Measurements from ENCODE around the gene CACNA1G.

The CACNA1G gene

DNA sequence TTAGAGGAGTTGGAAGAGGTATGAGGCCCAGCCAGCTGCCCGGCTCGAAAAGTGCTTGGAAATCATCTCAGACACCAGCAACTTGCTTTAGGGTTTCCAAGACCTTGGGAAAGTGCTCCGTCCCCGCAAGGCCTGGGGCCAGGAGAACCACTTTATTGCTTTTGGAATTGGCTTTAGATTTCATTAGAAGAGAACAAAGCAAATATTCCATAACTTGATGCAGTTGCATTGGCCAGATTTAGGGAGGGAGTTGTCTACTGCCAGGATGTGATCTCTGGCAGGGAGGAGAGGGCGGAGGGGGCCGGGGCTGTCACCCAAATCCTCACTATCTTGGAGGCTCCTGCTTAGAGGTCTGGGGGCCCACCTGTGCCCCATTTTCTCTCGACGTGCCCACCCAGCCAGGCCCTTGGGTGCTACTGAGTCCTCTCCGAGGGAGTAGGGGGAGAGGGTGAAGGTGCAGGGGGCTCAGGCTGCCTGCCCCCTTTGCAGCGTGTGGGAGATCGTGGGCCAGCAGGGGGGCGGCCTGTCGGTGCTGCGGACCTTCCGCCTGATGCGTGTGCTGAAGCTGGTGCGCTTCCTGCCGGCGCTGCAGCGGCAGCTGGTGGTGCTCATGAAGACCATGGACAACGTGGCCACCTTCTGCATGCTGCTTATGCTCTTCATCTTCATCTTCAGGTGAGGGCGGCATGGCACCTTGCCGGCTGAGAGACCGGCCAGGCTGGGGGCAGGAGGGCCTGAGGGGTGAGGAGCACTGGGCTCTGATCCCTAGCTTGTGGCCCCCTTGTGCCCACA is 30.6 kb downstream of the CACNA1G start:
- DNase-seq = no peak

GRCh38 chr17:50593321-50593720 is 32.8 kb downstream of the CACNA1G start:
- peak; percentile 97 for DNase-seq

DNA sequence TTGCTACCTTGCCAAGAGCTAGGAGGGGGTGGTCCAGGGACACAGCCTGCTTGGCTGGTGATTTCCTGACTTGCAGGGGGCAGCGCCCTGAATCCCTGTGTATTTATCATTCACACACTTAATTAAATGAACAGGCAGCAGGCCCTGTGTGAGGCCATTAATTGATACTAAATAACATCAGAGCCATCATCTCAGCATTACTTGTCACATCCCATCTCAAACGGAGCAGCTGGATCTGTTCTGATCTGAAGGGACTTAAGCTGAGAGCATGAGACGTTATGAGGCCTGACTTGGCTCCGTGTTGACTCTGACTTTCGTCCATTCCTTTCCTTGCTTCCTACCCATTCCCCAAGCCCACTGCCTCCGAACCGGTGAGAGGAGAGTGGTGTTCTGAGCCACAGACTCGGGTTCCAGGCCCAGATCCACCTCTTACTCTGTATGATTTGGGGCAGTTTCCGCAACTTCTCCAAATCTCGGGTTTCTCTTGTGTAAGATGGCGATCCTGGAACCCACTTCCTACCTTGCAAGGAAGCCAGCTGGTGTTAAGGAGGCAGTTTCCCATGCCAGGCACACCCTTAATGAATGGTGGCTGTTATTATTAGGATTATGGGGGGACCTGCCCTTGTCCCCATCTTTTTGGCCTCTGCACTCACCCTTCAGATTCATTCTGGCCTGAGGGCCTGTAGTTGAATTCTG is 33.8 kb downstream of the CACNA1G start:
- DNase-seq = peak; percentile 19

GRCh38 chr17:50594892-50595291 is 34.4 kb downstream of the CACNA1G start:
- DNase-seq = no peak

- DNase-seq = peak; percentile 26
Observed at GRCh38 chr17:50596191-50597037, 35.9 kb downstream of the CACNA1G start.

DNA sequence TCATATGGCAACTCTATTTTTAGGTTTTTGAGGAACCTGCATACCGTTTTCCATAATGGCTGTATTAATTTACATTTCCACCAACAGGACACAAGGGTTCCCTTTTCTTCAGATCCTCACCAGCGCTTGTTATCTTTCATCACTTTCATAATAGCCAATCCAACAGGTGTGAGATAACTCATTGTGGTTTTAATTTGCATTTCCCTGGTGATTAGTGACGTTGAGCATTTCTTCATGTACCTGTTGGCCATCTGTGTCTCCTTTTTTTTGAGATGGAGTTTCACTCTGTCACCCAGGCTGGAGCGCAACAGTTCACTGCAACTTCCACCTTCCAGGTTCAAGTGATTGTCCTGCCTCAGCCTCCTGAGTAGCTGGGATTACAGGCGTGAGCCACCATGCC is 38.0 kb downstream of the CACNA1G start:
- no peak for DNase-seq

- no peak for DNase-seq
Observed at GRCh38 chr17:50599606-50600005, 39.1 kb downstream of the CACNA1G start.

DNA sequence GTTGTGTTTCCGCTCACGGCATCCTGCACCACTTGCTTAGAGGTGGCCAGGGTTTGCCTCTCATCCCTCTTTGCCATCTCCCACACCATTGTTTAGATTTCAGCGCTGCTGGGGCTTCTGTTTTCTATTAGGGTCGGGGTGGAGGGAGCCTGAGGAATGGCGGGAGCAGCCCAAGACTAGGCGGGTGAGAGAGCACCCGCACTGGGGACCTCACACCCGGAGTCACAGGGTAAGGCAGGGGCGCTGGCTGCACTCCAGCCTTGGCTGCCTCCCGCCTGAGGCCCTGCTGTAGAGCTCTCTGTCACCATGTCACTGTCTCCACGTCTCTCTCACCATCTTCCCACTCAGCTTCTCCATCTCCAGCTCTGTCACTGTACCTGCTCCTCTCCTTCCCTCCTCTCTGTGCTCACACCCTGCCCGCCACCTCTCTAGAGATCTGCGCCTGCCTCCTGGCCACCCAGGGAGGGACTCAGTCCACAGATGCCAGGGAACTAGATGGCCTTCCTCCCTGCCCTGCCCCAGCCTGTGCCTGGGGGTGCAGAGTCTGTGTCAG is 41.4 kb downstream of the CACNA1G start:
- no peak for DNase-seq

- DNase-seq = no peak
Observed at GRCh38 chr17:50602836-50603235, 42.3 kb downstream of the CACNA1G start.

DNA sequence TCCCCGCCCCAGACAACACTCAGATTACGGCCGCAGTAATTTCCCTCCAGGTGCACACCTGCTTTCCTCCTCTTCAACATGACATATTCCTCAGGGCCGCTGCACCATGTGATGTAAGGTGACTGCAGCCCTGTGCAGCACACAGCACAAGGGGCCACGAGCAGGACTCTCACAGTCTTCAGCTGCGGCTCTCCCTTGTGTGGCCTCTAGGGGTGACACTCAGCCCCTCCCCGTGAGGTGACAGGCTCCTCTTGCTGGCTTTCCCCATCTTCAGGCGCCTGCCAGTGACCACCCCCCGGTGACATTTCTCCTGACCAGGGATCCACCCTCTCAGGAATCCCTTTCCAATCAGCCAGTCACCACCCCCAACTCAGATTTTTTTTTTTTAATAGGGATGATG is 42.8 kb downstream of the CACNA1G start:
- peak; percentile 88 for DNase-seq

GRCh38 chr17:50604513-50604912 is 44.0 kb downstream of the CACNA1G start:
- peak; percentile 95 for DNase-seq

DNA sequence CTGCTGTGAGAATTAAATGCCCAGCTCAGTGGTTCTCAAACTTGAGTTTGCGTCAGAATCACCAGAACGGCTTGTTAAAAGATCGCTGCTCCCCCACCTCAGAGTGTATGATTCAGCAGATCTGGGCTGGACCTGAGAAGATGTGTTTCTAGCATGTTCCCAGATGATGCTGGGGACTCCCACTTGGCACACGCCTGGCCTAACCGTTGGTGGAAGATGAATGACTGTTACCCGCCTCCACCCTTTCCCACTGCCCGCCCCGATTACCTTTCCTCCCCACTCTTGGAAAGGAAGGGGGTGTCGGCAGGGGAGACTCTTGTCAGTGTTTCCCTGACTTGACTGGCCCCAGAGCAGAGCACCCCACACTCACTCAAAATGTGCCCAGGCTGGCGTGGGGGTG is 44.9 kb downstream of the CACNA1G start:
- DNase-seq = no peak

GRCh38 chr17:50607522-50608175 is 47.1 kb downstream of the CACNA1G start:
- no peak for DNase-seq

DNA sequence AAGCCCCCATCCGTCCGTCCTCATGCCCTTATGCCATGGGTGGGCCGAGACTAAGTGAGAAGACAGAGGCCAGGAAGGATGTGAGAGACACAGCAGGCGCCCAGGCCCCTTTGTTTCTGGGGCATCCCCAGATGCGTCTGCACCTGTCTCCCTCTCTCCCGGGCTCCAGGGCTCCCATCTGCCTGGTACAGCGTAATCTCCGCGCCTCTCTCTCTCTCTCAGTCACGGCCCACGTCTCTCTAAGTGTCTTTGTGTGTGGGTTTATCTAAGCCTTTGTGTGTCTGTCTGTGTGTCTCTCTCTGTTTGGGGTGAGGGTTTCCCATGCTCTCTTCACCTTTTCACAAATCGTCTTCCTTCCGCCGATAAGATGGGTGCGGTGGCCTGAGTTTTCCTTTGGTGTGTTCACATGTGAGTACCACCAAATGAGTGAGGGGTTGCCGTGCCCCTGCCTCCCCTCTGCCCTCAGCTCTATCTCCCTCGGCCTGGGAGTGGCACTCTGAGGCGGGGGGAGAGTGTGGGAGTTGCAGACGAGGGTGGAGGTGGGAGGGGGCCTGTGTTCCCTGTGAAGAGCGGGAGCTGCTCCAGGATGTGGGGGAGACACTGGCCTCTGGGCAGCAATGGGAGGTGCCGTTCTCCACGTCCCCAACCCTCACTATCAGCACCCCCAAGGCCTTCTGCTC is 48.3 kb downstream of the CACNA1G start:
- DNase-seq = peak; percentile 82

GRCh38 chr17:50609380-50610074 is 49.0 kb downstream of the CACNA1G start:
- DNase-seq = peak; percentile 59

GRCh38 chr17:50611634-50612033 is 51.1 kb downstream of the CACNA1G start:
- no peak for DNase-seq

GRCh38 chr17:50612281-50612680 is 51.8 kb downstream of the CACNA1G start:
- no peak for DNase-seq

GRCh38 chr17:50613007-50613992 is 52.8 kb downstream of the CACNA1G start:
- DNase-seq = no peak

DNA sequence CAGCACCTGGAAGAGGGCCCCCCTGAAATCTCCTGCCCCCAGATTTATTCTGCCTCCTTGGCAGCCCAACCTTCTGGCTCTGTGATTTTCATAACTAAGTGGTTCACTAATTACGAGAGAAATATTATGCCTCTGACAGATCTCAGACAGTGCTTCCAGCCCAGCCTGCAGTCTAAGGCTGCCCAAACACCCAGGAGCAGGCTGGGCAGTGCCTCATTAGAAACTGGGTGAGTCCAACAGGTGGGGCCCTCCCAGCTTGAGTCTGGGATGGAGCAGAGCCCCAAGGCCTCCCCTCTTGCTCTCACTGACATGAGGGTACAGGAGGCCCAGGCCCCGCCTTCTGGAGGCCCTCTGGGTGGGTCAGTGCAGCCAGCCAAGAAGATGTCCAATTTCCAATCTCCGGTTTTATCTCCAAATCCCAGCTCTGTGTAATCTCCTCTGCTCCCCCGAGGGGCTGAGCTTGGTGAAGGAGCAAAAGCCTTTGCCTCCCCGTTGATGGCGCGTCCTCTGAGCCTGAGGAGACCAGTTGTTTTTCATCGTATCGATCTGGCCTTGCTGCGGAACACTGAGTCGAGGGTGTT is 54.0 kb downstream of the CACNA1G start:
- no peak for DNase-seq

GRCh38 chr17:50615828-50616227 is 55.3 kb downstream of the CACNA1G start:
- no peak for DNase-seq

Measured in NCI-H69 (cell line).